Measurements from ENCODE around the gene TSEN54. TPM values are rescaled to one million over a fixed set of nuclear protein-coding genes. Genes with fewer than 3 reads are reported as not detected.

Gene TSEN54
- total RNA-seq, 1 donor from 2014 or later = 92.7 TPM

DNA sequence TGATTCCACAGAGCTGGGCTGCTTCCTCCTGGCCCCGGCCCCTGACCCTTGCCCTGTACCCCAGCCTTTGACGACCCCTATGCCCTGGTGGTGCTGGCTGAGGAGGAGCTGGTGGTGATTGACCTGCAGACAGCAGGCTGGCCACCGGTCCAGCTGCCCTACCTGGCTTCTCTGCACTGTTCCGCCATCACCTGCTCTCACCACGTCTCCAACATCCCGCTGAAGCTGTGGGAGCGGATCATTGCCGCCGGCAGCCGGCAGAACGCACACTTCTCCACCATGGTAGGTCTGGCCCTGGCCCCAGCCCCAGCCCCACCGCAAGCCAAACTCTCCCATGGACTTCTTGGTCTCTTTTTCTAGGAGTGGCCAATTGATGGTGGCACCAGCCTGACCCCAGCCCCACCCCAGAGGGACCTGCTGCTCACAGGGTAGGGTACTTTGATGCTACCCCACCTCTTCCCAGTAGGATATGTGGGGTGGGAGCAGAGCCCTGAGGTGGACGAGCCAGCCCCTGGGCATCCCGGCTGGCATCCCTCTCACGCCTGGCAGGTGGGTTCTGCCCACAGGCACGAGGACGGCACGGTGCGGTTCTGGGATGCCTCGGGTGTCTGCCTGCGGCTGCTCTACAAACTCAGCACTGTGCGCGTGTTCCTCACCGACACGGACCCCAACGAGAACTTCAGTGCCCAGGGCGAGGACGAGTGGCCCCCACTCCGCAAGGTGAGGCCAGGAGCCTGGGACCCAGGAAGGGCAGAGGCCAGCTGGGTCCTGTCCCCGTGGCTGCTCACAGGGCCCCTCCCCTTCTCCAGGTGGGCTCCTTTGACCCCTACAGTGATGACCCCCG is 52.3 kb downstream of the TSEN54 start:
- Histone ChIP-seq H3K36me3 (peaks cover 3 to 8% of the 10 kb centered on the region in 2 donors), H3K9me3 (no peaks in the 10 kb centered on the region), H3K27ac (no peak overlapping the region), H3K4me1 (no peaks in the 10 kb centered on the region), H3K4me3 (no peak overlapping the region), H3K27me3 (no peaks in the 10 kb centered on the region)
- no peak for DNase-seq (ENCODE audit: low spot score in 2 of 2)
- intact Hi-C loops (cut with DNase I) = no loop called here
- TF ChIP-seq, protein P1, sequence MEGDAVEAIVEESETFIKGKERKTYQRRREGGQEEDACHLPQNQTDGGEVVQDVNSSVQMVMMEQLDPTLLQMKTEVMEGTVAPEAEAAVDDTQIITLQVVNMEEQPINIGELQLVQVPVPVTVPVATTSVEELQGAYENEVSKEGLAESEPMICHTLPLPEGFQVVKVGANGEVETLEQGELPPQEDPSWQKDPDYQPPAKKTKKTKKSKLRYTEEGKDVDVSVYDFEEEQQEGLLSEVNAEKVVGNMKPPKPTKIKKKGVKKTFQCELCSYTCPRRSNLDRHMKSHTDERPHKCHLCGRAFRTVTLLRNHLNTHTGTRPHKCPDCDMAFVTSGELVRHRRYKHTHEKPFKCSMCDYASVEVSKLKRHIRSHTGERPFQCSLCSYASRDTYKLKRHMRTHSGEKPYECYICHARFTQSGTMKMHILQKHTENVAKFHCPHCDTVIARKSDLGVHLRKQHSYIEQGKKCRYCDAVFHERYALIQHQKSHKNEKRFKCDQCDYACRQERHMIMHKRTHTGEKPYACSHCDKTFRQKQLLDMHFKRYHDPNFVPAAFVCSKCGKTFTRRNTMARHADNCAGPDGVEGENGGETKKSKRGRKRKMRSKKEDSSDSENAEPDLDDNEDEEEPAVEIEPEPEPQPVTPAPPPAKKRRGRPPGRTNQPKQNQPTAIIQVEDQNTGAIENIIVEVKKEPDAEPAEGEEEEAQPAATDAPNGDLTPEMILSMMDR (IDR thresholded peaks at IDR 0.05) = no peak

DNA sequence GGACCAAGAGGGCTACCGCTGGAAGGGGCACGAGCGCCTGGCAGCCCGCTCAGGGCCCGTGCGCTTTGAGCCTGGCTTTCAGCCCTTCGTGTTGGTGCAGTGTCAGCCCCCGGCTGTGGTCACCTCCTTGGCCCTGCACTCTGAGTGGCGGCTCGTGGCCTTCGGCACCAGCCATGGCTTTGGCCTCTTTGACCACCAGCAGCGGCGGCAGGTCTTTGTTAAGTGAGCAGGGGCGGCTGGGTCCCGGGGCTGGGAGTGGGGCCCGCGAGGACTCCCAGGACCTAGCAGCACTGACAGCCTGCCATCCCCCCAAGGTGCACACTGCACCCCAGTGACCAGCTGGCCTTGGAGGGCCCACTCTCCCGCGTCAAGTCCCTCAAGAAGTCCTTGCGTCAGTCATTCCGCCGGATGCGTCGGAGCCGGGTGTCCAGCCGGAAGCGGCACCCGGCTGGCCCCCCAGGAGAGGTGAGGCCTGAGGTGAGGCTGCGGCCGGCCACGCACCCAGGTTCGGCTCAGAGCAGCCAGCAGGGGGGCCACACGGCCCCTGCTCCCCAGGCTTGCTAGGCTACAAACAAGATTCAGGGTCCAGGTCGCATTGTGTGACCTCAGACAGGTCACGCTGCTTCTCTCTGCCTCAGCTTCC is 53.8 kb downstream of the TSEN54 start:
- intact Hi-C loops (cut with DNase I) = no loop called here
- Histone ChIP-seq H3K4me1 (no peaks in the 10 kb centered on the region), H3K4me3 (no peak overlapping the region), H3K36me3 (no peaks in the 10 kb centered on the region), H3K27ac (no peak overlapping the region), H3K9me3 (no peaks in the 10 kb centered on the region), H3K27me3 (no peaks in the 10 kb centered on the region)
- TF ChIP-seq, protein P1 (IDR thresholded peaks at IDR 0.05) = no peak
- no peak for DNase-seq (ENCODE audit: low spot score in 2 of 2)

DNA sequence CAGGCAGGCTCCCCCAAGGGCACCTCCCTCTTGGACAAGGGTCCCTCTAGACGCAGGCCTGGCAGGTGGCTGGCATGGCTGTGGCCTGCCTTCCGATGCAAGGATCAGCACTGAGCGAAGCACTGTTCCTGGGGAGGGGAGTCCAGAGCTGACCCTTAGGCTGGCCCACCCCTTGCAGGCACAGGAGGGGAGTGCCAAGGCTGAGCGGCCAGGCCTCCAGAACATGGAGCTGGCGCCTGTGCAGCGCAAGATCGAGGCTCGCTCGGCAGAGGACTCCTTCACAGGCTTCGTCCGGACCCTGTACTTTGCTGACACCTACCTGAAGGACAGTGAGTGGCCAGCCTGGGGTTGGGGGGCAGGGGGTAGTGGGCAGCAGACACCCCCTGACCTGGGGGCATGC is 54.4 kb downstream of the TSEN54 start:
- H3K27me3 ChIP-seq = no peaks in the 10 kb centered on the region
- H3K9me3 ChIP-seq = no peaks in the 10 kb centered on the region
- H3K36me3 ChIP-seq = no peaks in the 10 kb centered on the region
- H3K27ac ChIP-seq = peak overlapping the region in 1 of 2 donors; percentile 33
- TF ChIP-seq, protein P1 (IDR thresholded peaks at IDR 0.05) = no peak
- no peak for DNase-seq (ENCODE audit: low spot score in 2 of 2)
- no peak overlapping the region for H3K4me3 ChIP-seq
- intact Hi-C loops (cut with DNase I) = no loop called here
- no peaks in the 10 kb centered on the region for H3K4me1 ChIP-seq

DNA sequence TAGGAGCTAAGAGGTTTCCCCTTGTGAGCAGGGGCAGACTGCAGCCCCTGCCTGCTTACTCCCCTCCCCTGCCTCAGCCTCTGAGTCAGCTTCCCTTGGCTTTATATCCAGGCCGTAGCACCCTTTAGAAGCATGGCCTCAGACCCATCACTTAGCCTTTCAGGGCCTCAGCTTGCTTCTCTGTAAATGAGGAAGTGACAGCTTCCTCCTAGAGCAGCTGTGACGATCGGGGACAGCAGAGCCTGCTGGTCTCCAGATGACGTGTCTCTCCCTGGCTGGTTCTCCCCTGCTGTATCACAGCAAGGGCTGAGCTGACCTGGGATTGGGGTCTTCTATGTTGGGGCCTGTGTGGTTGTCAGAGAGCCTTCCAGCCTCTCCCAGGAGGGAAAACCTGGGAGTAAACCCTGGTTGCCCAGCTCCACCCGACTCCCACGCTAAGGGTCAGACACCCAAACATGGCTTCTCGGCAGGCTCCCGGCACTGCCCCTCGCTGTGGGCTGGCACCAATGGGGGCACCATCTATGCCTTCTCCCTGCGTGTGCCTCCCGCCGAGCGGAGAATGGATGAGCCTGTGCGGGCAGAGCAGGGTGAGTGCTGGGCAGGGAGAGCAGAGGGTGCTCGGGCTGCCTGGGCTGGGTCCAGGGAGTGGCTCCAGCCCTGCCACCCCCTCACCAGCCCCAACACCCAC is 55.0 kb downstream of the TSEN54 start:
- Histone ChIP-seq H3K4me1 (no peaks in the 10 kb centered on the region), H3K4me3 (no peak overlapping the region), H3K27me3 (no peaks in the 10 kb centered on the region), H3K27ac (peak overlapping the region in 1 of 2 donors; percentile 45), H3K9me3 (no peaks in the 10 kb centered on the region), H3K36me3 (no peaks in the 10 kb centered on the region)
- intact Hi-C loops (cut with DNase I) = no loop called here
- DNase-seq (ENCODE audit: low spot score in 2 of 2) = peak in 1 of 2 donors; percentile 38
- TF ChIP-seq, protein P1 (IDR thresholded peaks at IDR 0.05) = no peak

DNA sequence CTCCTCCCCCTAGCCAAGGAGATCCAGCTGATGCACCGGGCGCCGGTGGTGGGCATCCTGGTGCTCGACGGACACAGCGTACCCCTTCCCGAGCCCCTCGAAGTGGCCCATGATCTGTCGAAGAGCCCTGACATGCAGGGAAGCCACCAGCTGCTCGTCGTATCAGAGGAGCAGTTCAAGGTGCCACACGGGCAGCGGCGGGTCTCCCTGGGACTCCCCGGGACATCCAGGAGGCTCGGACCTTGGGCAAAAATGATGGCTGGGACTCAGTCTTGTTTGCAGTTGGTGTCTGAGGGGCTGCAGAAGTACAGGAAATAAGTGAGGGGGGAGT is 55.5 kb downstream of the TSEN54 start:
- no peak overlapping the region for H3K4me3 ChIP-seq
- no peaks in the 10 kb centered on the region for H3K27me3 ChIP-seq
- no peak for DNase-seq (ENCODE audit: low spot score in 2 of 2)
- H3K27ac ChIP-seq = no peak overlapping the region
- no peaks in the 10 kb centered on the region for H3K4me1 ChIP-seq
- no peaks in the 10 kb centered on the region for H3K9me3 ChIP-seq
- TF ChIP-seq, protein P1 (IDR thresholded peaks at IDR 0.05) = no peak
- intact Hi-C loops (cut with DNase I) = no loop called here
- H3K36me3 ChIP-seq = no peaks in the 10 kb centered on the region

All from ascending aorta (tissue), 2 donors.